Glomerular visceral epithelial cell (primary cell): ENCODE measurements around the gene XPO6.
"Not testable (repeated sequence)": the region's sequence is repeated elsewhere in the genome, so short reads cannot be mapped to it uniquely, and the experiment has no call there.

ENCODE experiments used
- DNase-seq: peaks from one replicate; pipeline ENCODE4 v3.0.0-alpha.2; 2016; ENCODE audit errors: extremely low spot score

The XPO6 gene, protein sequence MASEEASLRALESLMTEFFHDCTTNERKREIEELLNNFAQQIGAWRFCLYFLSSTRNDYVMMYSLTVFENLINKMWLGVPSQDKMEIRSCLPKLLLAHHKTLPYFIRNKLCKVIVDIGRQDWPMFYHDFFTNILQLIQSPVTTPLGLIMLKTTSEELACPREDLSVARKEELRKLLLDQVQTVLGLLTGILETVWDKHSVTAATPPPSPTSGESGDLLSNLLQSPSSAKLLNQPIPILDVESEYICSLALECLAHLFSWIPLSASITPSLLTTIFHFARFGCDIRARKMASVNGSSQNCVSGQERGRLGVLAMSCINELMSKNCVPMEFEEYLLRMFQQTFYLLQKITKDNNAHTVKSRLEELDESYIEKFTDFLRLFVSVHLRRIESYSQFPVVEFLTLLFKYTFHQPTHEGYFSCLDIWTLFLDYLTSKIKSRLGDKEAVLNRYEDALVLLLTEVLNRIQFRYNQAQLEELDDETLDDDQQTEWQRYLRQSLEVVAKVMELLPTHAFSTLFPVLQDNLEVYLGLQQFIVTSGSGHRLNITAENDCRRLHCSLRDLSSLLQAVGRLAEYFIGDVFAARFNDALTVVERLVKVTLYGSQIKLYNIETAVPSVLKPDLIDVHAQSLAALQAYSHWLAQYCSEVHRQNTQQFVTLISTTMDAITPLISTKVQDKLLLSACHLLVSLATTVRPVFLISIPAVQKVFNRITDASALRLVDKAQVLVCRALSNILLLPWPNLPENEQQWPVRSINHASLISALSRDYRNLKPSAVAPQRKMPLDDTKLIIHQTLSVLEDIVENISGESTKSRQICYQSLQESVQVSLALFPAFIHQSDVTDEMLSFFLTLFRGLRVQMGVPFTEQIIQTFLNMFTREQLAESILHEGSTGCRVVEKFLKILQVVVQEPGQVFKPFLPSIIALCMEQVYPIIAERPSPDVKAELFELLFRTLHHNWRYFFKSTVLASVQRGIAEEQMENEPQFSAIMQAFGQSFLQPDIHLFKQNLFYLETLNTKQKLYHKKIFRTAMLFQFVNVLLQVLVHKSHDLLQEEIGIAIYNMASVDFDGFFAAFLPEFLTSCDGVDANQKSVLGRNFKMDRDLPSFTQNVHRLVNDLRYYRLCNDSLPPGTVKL

DNA sequence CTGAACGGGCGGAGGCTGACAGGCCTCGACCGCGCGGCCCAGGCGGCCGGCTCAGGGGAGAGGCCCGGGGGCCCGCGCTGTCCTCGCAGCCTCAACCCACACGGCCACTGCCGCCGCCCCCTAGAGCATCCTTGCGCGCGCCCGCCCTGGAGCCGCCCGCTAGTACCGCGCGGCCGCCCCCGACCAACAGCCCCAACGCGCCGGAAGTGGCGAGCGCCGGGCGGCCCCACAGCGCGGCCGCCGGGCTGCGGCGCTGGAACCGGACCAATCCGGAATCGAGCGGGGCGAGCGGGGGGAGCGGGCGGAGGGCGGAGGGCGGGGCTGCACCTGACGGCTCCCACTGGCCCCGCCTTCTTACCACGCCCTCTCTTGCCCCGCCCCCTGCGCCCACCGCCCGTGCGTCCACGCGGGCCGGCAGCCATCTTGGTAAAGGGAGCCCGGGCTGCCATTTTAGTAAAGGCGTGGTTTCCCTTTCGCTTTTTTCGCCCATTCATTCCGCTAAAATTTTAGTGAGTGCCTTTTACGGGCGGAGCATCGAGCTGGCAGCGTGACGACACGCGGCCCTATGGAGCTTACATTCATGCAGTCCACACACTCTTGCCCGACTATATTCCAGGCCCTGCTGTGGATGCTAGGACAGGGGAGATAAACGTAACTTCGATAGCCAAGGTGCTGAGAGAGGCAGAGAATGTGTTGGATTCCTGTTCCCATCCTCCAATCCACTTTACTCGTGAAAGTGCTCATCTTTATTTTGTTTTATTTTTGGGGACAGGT lies at the start of gene XPO6:
Gene XPO6, minus strand, starts transcription at position 208 of the 774 bp plus-strand sequence. CDS start 597 bp downstream, outside the sequence.
- peak; percentile 95 for DNase-seq

DNA sequence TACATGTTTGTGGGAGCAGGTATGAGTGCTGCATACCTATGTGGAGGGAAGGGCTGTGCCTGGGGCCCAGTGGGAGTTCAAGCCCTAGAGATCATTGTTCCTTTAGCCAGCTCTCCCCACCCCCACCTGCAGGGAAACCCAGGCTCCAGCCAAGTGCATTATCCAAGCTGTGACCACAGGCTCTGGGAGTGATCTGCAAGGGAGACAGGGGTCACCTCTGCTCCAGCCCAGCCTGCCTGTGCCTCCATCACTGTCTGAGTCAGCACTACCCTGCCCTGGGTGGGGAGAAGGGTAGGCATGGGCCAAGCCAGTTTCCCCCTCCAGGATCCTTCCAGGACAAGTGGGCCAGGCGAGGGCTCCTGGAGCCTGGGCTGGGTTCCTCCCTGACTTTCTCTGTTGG lies 48.4 kb upstream of the XPO6 start:
- DNase-seq: no peak

DNA sequence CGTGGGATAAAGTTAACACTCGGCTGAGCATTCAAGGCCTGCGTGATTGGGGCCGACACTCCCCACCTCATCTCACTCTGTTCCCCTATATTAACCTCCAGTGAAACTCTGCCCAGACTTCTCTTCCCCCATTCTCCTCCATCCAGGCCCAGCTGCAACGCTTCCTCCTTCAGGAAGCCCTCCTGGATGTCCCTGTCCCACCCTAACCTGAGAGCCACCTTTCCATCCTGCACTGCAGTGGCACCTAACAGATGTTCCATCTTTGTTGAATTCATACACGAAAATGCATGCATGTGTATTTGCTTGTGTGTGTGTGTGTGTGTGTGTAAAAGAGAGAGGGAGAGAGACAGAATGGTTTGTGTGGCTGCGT lies 48.0 kb upstream of the XPO6 start:
- no peak for DNase-seq

DNA sequence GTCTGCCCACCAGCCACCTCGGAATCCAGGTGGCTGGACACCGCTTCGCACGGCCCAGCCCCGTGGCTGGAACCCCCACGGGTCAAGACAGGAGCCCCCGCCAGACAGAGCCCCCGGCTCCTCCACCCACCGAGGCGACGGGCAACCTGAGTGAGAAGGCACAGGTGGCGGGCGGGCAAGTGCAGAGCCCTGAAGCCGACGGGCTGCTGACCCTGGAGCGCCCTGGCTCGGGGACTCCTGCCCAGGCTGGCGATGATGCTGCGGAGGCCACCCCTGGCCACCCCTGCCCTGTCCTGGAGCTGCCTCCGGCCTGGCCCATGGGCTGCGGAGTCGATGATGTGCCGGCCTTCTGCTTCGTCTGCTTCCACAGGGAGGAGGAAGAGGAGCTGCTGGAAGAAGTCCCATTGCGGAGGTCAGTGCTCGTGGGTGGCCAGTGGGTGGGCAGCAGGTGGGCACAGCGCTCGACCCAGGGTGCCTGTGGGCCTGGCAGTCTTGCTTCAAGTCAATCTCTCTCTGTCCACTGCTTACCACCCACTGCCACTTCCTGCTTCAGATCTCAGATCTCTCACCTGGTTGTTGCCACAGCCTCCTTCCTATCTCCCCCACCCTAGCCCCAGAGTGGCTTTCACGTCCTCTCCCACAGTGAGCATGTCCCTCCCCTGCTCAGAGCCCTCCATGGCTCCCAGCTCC lies 47.5 kb upstream of the XPO6 start:
- DNase-seq: no peak

DNA sequence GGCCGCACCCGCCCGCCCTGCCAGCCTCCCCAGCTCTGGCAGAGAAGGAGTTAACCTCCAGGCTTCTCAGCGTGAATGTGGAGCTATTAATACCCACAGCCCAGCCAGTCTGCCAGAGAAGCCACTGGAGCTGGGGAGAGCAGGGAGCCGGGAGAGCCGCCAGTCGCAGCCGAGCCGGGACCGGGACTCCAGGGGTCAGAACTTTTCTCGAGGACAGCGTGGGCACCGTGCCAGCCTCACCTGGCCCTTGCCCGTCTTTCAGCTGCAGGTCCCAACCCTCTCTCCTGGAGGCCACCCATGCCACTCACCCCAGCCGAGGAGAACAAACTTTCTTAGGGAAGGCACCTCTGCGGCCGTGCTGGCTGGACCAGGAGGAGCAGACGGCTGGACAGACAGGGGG lies 46.8 kb upstream of the XPO6 start:
- no peak for DNase-seq

DNA sequence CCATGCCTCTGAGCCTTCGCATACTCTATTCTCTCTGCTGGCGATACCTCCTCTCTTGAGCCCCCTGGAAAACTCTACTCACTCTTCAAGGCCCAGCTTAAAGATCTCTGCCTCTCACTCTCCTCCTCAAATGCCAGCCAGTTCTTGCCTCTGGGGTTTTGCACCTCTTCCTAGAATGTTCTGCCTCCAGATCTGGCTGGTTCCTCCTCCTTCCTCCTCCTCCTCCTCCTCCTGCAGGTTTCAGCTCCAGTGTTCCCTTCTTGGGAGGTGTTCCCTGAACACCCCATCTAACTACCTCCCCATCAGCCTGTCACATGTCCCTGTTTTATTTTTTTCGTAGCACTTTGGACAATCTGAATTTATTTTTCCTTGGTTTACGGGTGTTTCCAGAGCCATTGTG lies 45.5 kb upstream of the XPO6 start:
- no peak for DNase-seq

DNA sequence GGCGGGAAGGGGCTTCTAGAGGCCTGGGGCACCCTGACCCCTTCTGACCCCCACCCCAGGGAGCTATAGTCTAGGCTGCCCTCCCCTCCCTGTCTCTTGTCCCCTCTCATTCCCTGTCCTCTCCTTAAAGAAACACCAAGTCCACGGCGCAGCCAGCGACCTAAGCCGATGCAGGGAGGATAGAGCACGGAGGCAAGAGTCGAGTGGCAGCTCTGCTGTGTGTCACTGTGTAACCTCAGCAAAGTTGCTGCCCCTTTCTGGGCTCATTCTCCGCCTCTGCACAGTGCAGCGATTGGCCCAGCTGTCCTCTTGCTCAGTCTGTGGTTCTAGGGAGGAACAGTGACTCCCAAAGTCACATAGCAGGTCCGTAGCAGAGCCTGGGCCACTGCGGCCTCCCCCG lies 44.1 kb upstream of the XPO6 start:
- no peak for DNase-seq

DNA sequence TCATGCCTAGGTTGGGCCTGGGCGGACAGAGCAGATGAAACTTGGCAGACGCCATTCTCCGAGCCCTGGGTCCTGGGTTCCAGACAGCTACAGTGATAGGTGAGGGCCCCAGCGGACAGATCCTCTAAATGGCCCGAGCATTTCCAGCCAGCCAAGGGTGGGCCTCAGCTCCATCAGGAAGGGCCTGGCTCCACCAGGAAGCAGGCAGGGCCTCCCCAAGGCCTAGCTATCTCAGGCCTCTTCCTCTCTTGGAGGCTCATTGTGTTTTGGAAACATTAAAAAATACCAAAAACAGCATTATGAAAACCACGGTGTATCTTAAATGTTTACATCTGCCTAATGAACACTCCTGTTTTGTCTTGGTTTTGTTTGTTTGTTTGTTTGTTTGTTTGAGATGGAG lies 42.4 kb upstream of the XPO6 start:
- DNase-seq: no peak

DNA sequence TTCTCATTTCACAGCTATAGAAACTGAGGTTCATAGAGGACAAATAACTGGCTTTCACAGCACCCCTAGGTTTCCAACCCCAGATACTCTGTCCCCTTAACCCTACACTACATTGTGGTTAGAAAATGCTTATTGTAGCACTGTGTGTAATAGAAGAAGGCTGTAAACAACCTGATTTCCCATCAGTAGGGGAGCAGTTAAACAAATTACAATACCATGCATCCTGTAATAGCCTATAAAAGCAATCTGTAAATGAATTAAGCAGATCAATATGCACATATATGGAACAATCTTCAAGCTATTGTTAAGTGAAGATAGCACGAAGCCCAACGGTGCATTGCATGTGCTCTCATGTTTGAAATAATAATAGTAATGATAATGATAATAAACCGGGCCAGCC lies 39.2 kb upstream of the XPO6 start:
- no peak for DNase-seq

DNA sequence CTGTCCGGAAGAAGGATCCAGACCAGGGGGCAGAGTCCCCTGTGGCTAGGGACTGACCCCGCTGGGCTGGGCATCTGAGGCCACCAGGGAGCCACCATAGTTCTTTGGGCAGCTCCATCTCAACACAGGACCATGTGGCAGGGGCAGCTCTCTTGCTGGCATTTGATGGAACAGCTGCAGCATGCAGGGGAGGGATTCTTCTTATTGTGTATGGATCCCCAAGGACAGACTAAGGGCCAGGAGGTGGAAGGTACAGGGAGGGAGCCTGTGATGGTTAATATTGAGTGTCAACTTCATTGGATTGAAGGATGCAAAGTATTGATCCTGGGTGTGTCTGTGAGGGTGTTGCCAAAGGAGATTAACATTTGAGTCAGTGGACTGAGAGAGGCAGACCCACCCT lies 37.7 kb upstream of the XPO6 start:
- not testable (repeated sequence) for DNase-seq

DNA sequence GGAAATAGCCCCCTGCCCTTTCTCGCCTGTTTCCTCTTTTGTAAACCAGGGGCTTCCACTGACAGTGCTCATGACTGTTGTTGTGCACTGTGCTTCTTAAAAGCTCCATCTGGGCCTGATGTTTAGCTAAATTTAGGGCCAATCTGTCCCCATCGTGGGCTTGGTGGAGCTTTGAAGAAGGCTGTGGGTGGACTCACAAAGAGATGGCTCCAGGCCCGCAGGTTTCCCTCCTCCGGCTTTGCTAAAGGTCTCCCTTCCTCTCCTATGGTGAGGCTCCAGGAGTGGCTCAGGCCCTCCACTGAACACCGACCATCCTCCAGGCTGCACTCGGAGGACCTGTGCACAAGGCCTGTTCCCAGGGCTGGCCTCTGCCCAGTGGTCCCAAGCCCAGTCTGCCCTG lies 30.2 kb upstream of the XPO6 start:
- no peak for DNase-seq

DNA sequence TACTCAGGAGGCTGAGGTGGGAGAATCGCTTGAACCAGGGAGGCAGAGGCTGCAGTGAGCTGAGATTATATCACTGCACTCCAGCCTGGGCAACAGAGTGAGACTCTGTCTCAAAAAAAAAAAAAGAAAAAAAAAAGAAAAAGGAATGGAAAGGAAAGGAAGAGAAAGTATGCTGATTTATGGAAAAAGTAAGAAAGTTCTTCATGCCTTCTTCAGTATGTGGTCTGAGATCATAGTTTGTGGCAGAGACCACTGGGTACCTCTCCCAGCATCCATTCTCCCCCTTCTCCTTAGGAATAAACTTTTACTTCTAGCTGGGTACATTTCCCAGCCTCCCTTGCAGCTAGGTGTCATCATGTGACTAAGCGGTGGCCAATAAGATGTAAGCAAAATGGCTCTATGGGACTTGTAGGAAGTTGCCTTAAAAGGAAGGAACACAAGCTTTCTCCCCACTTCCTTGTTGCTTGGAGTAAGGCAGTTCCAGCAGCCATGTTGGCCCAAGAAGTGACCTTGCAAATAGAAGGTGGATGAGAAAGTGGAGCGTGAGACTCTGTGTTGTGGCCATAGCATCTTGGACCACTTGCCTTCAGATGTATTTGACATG lies 26.1 kb upstream of the XPO6 start:
- DNase-seq: no peak

DNA sequence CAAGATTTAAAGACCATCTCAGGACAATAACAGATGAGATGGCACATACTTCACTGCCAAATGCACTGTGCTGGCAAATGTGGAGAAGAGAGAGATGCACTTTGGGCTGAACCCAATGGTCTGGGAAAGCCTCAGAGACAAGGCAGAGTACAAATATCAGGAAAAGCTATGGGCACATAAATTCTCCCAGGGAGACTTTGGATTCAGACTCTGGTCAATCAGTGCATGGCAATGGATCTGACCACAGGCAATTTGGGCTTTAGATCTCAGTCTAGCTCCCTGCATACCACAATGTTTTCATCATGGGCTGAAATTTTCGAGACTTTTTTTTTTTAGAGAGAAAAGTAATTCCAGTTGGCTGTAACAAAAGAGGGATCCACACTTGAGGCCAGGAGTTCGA lies 20.0 kb upstream of the XPO6 start:
- DNase-seq: no peak

DNA sequence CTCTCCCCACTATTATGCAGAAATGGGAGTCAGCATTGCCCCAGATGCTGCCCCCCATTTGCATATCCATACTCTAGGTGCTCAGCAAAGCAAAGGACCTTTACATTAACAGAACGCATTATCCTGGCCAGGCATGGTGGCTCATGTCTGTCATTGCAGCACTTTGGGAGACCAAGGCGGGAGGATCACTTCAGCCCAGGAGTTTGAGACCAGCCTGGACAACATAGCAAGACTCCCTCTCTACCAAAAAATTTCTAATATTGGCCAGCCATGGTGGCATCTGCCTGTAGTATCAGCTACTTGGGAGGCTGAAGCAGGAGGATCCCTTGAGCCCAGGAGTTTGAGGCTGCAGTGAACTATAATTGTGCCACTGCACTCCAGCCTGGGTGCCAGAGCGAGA lies 12.1 kb upstream of the XPO6 start:
- not testable (repeated sequence) for DNase-seq

DNA sequence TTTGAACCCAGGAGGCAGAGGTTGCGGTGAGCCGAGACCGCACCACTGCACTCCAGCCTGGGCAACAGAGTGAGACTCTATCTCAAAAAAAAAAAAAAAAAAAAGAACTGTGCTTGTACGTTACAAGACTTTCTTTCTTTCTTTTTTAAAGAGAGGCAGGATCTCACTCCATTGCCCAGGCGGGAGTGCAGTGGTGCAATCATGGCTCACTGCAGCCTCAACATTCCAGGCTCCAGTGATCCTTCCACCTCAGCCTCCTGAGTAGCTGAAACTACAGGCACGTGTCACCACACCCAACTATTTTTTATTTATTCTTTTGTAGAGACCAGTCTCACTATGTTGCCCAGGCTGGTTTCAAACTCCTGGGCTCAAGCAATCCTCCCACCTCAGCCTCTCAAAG lies 8.0 kb upstream of the XPO6 start:
- not testable (repeated sequence) for DNase-seq

DNA sequence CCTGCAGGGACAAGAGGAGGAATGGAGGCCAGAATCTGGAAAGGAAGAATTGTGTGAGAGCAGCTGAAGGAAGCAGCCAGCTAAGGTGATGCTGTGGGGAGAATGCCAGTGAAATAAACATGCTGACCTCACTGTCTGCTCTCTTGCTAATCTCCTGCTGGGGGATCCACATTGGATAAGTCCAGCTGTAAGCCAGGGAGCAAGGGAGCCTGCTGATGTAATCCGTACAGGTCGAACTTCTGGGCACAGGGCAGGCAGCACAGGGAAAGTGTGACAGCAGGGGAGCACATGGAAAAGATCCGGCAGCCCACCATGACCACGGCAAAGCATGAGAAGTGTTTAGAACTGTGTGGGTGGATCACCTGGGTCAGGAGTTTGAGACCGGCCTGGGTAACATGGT lies 7.5 kb upstream of the XPO6 start:
- no peak for DNase-seq

DNA sequence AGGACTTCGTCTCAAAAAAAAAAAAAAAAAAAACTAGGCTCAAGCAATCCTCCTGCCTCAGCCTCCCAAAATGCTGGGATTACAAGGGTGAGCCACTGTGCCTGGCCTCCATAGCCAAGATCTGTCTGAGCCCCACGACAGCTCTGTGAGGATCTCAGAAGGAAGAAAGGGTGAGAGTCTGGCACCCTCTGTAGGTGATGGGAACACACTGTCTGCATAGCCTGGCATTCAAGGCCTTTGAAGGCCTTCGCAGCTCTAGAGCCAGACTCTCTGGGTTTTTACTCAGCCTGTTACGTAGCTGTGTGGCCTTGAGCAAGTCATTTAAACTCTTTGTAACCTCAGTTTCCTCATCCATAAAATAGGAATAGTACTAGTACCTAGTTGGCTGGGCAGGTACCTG lies 6.3 kb upstream of the XPO6 start:
- peak; percentile 48 for DNase-seq

DNA sequence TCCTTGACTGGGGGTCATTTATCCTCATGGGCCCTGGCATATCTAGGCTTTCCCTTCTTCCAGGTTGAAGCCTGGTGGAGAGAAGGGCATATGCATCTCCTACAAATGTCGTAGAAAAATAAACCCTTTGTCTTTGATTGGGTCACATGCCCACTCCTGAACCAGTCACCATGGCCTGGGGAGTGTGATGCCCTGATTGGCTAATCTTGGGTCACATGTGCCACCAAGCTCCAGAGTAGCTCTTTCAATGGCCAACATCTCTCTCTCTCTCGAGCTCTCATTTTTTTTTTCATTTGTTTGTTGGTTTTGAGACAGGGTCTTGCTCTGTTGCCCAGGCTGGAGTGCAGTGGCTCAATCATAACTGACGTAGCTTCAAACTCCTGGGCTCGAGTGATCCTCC lies 5.6 kb upstream of the XPO6 start:
- DNase-seq: no peak

DNA sequence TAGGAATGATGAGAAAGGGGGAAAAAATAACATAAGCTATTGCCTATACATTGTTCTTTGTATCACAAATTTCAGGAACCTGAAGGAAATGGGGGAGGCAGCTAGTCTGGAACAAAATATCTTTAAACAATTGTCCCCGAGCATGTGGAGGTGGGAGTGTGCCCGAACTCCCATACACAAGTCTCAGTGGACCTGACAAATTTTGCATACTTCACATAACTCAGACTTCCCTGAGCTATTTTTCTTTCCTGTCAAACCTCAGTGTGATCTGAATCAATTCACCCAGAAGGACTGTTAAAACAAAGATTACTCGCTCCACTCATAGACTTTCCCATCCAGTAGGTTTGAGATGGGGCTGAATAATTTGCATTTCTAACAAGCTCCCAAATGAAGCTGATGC lies 1.6 kb upstream of the XPO6 start:
- DNase-seq: no peak

DNA sequence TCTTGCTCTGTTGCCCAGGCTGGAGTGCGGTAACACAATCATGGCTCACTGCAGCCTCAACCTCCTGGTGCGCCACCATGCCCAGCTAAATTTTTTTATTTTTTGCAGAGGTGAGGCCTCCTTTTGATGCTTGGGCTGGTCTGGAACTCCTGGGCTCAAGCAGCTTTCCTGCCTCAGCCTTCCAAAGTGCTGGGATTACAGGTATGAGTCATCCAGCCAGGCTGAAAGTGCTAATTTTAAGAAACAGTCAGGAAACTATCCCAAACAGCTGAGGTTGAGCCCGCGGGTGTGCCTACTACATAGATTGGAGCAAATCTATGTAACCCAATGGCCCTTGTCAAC lies 738 bp upstream of the XPO6 start:
- no peak for DNase-seq
